Body of pancreas (tissue), 4 donors: ENCODE data around the gene TPST2. TPM values are rescaled to one million over a fixed set of nuclear protein-coding genes. Genes with fewer than 3 reads are reported as not detected.

Experiments used
- ATAC-seq: fragments of 150-250 bp; one replicate; pipeline ENCODE4 v1.9.1; 2016
- DNase-seq, 4 donors: peaks; one replicate each; pipeline ENCODE4 v3.0.0-alpha.2; 2019
- H3K27ac ChIP-seq, 4 donors: fragments of 200-600 bp; sonication (generic); 1 replicate in 3 of 4; 2 replicates in 1 of 4; pipeline versions ENCODE4 v1.5.1 to v1.6.1; 2016 to 2019; ENCODE audit warnings: mild to moderate bottlenecking in 1 of 4, mixed read lengths in 1 of 4, moderate library complexity in 1 of 4
- H3K27me3 ChIP-seq, 2 donors: fragments of 200-600 bp; sonication (generic); one replicate each; pipeline ENCODE4 v1.6.0; 2016; ENCODE audit warnings: mild to moderate bottlenecking in 1 of 2
- H3K36me3 ChIP-seq, 2 donors: fragments of 200-600 bp; sonication (generic); replicated peaks in 1 of 2; 2 replicates each; pipeline ENCODE4 v1.5.1; 2016; ENCODE audit warnings: low read depth in 2 of 2; ENCODE audit not compliant: insufficient read depth in 1 of 2
- H3K4me1 ChIP-seq: fragments of 200-600 bp; sonication (generic); one replicate; pipeline ENCODE4 v1.6.0; 2016
- H3K4me3 ChIP-seq, 2 donors: fragments of 200-600 bp; sonication (generic); 1 replicate in 1 of 2; 2 replicates in 1 of 2; pipeline ENCODE4 v1.5.1; 2016 to 2019
- H3K9me3 ChIP-seq, 3 donors: fragments of 200-600 bp; sonication (generic); 1 replicate in 2 of 3; 2 replicates in 1 of 3; pipeline ENCODE4 v1.5.1; 2016
- CTCF ChIP-seq, 7 experiments: fragments of 450-650 bp in 4 of 7; fragments of 200-600 bp in 3 of 7; sonication (generic) in 3 of 7; IDR thresholded peaks; one replicate each; pipeline ENCODE4 v1.5.1; 2016 to 2019; ENCODE audit warnings: antibody characterized with exemption in 7 of 7
- POLR2A ChIP-seq, 3 donors: fragments of 450-650 bp; IDR thresholded peaks; one replicate each; pipeline ENCODE4 v1.6.1; 2016; ENCODE audit warnings: antibody characterized with exemption in 3 of 3, mild to moderate bottlenecking in 2 of 3
- WGBS, 2 donors: methylation state at CpG; one replicate each; pipeline ENCODE4 v1.1.5; 2017; 5-methylcytosine and 5-hydroxymethylcytosine counted together
- intact Hi-C: fragments of 100-400 bp; cut with DNase I; formaldehyde crosslinking; loops from one replicate; pipeline ENCODE4 v1.15.1; 2023
- total RNA-seq, 2 donors: library from RNA; depleted of rRNA; stranded (reverse); fragments of >200 nt; gene quantifications; one replicate each; pipeline ENCODE4 v1.1.0, GENCODE V29; 2016

Gene TPST2
- total RNA-seq, 2 donors from 2014 or later = 547 to 586 TPM

- H3K27ac ChIP-seq = peak overlapping the region; percentile 75 to 87 (median 85)
These were observed 34.5 kb downstream of the TPST2 start for GRCh38 chr22:26555478-26555877.

GRCh38 chr22:26554956-26555355 lies 35.0 kb downstream of the TPST2 start:
- H3K27ac ChIP-seq = peak overlapping the region; percentile 75 to 87 (median 85)
- H3K36me3 ChIP-seq = no peaks in the 10 kb centered on the region
- intact Hi-C loops = no loop called here
- DNase-seq = no peak
- no peaks in the 10 kb centered on the region for H3K27me3 ChIP-seq
- H3K9me3 ChIP-seq = no peaks in the 10 kb centered on the region
- TF ChIP-seq CTCF (IDR thresholded peaks at IDR 0.05) (no peak), POLR2A (IDR thresholded peaks at IDR 0.05) (no peak)
- no peak for ATAC-seq
- H3K4me3 ChIP-seq = no peak overlapping the region
- peaks cover 96% of the 10 kb centered on the region for H3K4me1 ChIP-seq
- 42 to 43% methylated on average over 6 of the region's 6 CpGs for WGBS, 2 donors

More at GRCh38 chr22:26555478-26555877, 34.5 kb downstream of the TPST2 start:
- intact Hi-C loops = no loop called here
- WGBS, 2 donors = 26 to 45% methylated on average over 5 to 11 of the region's 11 CpGs
- Histone ChIP-seq H3K4me3 (no peak overlapping the region), H3K9me3 (no peaks in the 10 kb centered on the region), H3K4me1 (peaks cover 96% of the 10 kb centered on the region), H3K27me3 (no peaks in the 10 kb centered on the region), H3K36me3 (no peaks in the 10 kb centered on the region)
- ATAC-seq (no peak), DNase-seq (peak in 2 of 4 donors; percentile 44 to 45)
- no peak for TF ChIP-seq POLR2A (IDR thresholded peaks at IDR 0.05)
- no peak for TF ChIP-seq CTCF (IDR thresholded peaks at IDR 0.05)

GRCh38 chr22:26553056-26553752 lies 36.7 kb downstream of the TPST2 start:
- H3K36me3 ChIP-seq = no peaks in the 10 kb centered on the region
- H3K4me3 ChIP-seq = no peak overlapping the region
- 29 to 42% methylated on average over 7 of the region's 7 CpGs for WGBS, 2 donors

GRCh38 chr22:26552466-26552865 lies 37.5 kb downstream of the TPST2 start:
- ATAC-seq = no peak
- no peaks in the 10 kb centered on the region for H3K27me3 ChIP-seq
- 35 to 46% methylated on average over 7 to 10 of the region's 10 CpGs for WGBS, 2 donors
- no peak overlapping the region for H3K4me3 ChIP-seq
- intact Hi-C loops = no loop called here
- H3K27ac ChIP-seq = peak overlapping the region; percentile 82 to 87 (median 85)
- no peaks in the 10 kb centered on the region for H3K9me3 ChIP-seq
- no peak for TF ChIP-seq CTCF (IDR thresholded peaks at IDR 0.05)
- no peak for TF ChIP-seq POLR2A (IDR thresholded peaks at IDR 0.05)
- peaks cover 86% of the 10 kb centered on the region for H3K4me1 ChIP-seq
- H3K36me3 ChIP-seq = no peaks in the 10 kb centered on the region
- DNase-seq = no peak

More at GRCh38 chr22:26553056-26553752, 36.7 kb downstream of the TPST2 start:
- no peaks in the 10 kb centered on the region for H3K9me3 ChIP-seq
- peak; percentile 73 to 87 (median 84) for DNase-seq
- no peaks in the 10 kb centered on the region for H3K27me3 ChIP-seq
- peak; percentile 60 for ATAC-seq
- no peak for TF ChIP-seq CTCF (IDR thresholded peaks at IDR 0.05)
- TF ChIP-seq POLR2A (IDR thresholded peaks at IDR 0.05) = peak in 2 of 3 donors; percentile 43 to 52
- H3K27ac ChIP-seq = peak overlapping the region; percentile 75 to 87 (median 85)
- intact Hi-C loops = no loop called here
- H3K4me1 ChIP-seq = peaks cover 89% of the 10 kb centered on the region

- WGBS, 2 donors = 74 to 95% methylated on average over 2 of the region's 2 CpGs
- Histone ChIP-seq H3K36me3 (no peaks in the 10 kb centered on the region), H3K27ac (peak overlapping the region; percentile 8 to 86 (median 78)), H3K4me1 (peaks cover 86% of the 10 kb centered on the region), H3K4me3 (no peak overlapping the region), H3K27me3 (no peaks in the 10 kb centered on the region), H3K9me3 (no peaks in the 10 kb centered on the region)
- ATAC-seq = no peak
- intact Hi-C loops = no loop called here
- DNase-seq = no peak
- TF ChIP-seq CTCF (IDR thresholded peaks at IDR 0.05) (no peak), POLR2A (IDR thresholded peaks at IDR 0.05) (no peak)
These were observed 38.4 kb downstream of the TPST2 start for GRCh38 chr22:26551568-26551967.
